GM21528 (cell line): ENCODE measurements around the gene ULBP3.

Source experiments
- ATAC-seq: cut with Tn5 transposase; IDR thresholded peaks from one replicate; pipeline ENCODE4 v1.9.1; 2021; ENCODE audit warnings: mild to moderate bottlenecking, moderate library complexity; ENCODE audit not compliant: unreplicated experiment, low FRiP score

The ULBP3 gene

DNA sequence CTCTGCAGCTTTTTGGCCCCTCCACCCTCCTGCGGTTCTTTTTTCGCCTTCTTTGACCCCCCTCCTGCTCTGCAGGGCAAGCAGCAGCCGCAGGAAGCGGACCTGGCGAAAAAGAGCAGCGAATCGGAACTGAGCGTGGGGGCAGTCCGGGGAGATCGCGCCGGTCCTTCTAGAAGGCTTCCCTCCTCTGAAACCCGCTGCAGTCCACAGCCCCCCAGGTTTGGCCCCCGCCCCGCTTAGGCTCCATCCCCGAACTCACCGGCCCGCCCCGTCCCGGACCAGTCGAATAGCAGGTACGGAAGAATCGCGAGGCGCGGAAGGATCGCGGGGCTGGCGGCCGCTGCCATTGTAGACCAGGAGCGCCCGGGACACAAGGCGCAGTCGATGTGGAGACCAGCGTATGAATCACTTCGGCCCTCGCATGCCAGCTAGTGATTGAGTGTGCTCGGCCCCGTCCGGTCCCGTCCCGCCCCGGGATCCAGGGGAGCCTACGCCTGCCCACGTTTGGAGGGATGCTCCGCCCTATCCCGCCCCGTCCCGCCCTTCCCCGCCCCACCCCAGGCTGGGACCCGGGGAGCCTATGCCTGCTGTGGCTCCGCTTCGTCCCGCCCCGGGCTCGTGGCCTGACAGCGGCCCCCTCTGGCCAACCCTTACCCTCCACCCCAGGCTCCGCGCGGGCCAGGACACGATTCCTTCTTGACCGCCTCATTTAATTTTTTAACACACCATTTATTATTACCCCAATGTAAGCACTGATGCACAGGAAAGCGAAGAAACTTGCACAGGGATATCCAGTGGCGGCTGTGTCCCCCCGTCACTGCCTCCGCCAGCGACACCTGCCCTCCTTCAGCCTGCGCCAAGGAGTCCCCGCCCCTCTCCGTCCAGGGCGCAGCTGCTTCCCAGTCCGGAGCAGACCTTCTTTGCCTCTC is at the start of gene ULBP3:
TSS of gene ULBP3 (minus strand) at position 402 of the 929 bp plus-strand sequence. CDS start at position 347, 55 bp downstream.
- no peak for ATAC-seq

GRCh38 chr6:150118627-150119026 is 49.7 kb upstream of the ULBP3 start:
- no peak for ATAC-seq

DNA sequence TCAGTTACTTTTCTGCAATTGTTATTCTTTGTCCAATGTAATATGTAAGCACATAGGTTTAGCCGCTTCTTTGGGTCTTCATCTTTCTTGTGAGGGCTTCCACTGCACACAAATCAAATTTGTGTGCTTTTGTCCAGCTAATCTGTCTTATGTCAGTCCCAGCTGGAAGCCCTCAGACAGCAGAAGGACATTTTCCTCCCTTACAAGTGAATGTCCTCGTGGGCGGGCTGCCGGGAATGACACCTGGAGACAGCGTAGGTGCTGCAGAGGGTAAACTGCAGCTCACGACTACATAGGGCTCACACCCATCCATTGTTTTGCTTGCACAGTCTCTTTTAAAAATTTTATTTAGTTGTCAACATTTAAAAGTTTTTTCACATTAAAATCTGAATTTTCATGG is 49.3 kb upstream of the ULBP3 start:
- ATAC-seq = no peak

- ATAC-seq = no peak
These were observed 47.4 kb upstream of the ULBP3 start for GRCh38 chr6:150116200-150116800.

DNA sequence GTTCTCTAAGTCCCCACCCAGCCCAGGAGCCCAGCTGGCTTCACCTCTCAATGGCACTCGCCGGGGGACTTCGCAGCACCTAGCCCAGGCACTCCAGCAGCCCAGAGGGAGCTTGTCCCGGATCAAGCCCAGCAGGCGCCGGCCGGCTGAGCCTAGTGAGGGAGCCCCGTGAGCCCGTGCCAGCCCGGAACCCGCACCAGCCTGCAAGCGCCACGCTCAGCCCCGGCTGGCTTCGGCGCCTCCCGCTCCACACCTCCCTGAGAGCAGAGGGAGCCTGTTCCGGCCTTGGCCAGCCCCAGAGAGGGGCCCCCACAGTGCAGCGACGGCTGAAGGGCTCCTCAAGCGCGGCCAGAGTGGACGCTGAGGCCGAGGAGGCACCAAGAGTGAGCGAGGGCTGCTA is 46.8 kb upstream of the ULBP3 start:
- no peak for ATAC-seq

GRCh38 chr6:150112233-150112632 is 43.3 kb upstream of the ULBP3 start:
- ATAC-seq = no peak

- ATAC-seq = no peak
These were observed 33.9 kb upstream of the ULBP3 start for GRCh38 chr6:150102750-150103270.

GRCh38 chr6:150100745-150101144 is 31.8 kb upstream of the ULBP3 start:
- ATAC-seq = no peak

GRCh38 chr6:150099953-150100352 is 31.0 kb upstream of the ULBP3 start:
- no peak for ATAC-seq

- ATAC-seq = no peak
These were observed 30.6 kb upstream of the ULBP3 start for GRCh38 chr6:150099546-150099945.

GRCh38 chr6:150098155-150098554 is 29.2 kb upstream of the ULBP3 start:
- ATAC-seq = no peak

DNA sequence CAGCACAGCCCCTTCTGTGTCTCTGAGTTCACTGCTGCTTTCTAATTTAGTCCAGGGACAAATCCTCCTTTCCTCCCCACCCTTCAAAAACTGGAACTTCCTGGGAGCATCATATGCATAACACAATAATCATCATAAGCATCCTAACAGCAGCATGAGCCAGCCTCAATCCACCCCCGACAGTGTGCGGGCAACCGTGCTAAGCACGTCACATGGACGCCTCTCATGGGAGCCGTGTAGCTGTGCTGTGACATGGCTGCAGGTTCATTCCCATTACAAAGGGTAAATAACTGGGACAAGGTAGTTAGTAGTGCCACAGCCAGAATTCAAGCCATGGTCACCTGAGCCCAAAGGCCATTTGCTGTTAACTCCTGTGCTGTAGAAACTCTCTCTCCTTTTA is 24.5 kb upstream of the ULBP3 start:
- ATAC-seq = no peak

DNA sequence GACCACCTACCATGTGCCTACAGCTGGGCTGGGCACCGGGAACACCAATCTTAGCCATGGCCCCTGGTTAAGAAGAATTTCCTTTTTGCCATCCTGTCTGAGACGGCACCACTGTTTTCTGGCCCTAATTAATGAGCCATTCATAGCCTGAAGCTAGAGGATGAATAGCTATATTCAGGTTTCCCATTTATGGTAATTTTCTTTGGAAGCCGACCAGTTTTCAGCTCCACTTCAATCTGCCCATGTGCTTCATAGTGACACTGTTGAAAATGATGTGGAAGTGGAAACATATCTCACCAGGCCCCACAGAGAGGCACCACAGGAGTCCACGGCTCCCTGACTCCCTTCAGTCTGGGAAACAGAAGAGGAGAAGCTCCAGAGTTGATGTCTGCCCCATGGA is 22.6 kb upstream of the ULBP3 start:
- no peak for ATAC-seq

GRCh38 chr6:150090328-150090727 is 21.4 kb upstream of the ULBP3 start:
- no peak for ATAC-seq

GRCh38 chr6:150088481-150089154 is 19.7 kb upstream of the ULBP3 start:
- no peak for ATAC-seq

- ATAC-seq = no peak
These were observed 18.4 kb upstream of the ULBP3 start for GRCh38 chr6:150087336-150087735.

- no peak for ATAC-seq
These were observed 17.1 kb upstream of the ULBP3 start for GRCh38 chr6:150086026-150086425.

DNA sequence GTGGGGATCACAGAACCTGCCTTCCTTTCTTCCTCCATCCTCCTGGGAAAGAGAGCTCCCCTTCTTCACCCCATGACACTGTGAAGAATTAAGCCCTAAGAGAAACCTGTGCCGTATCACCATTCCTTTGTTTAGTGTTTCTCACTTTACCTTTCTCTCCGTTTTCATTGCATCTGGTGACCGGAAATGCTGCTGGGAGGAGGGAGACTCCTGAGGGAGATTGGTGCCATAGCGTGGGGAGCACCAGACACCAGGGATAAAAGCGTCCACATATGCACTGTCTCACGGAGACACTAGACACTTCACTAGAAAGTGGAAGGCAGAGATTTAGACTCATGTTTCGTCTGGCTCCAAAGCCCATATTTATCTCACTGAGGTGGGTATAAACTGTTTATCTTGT is 15.5 kb upstream of the ULBP3 start:
- ATAC-seq = no peak

- no peak for ATAC-seq
These were observed 14.9 kb upstream of the ULBP3 start for GRCh38 chr6:150083839-150084238.

DNA sequence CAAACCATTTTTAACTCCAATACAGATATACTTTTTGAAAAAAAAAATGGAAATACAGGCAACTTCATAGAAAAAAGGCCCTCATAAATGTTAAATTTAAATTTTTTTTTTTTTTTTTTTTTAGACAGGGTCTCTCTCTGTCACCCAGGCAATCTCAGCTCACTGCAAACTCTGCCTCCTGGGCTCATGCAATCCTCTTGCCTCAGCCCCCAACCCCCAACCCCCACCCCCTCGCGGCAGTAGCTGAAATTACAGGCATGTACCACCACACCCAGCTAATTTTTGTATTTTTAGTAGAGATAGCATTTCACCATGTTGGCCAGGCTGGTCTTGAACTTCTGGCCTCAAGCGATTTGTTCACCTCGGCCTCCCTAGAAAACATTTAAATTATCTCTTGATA is 12.8 kb upstream of the ULBP3 start:
- ATAC-seq = no peak

DNA sequence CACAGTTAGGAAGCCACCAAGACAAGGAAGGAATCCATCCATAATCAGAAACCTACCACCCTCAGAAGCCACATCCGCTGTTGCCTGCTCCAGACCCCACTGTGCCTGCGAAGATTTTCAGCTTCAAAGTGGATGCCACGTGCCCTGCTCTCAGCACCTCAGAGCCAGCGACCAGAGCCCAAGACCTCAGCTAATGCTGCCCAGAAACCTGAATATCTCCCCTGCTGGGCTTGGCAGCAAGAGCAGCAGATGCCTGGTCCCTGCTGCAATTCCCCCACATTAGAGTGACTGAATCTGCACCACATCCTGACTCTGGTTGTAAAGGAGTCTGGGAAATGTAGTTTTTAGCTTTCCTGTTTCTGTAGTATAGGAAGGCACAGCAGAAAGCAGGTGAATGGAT is 10.7 kb upstream of the ULBP3 start:
- no peak for ATAC-seq
